OCI-LY3 (cell line): Measurements from ENCODE around the gene NR1D1.

Source experiments
- H2AFZ ChIP-seq: fragments of 200-600, 300-600 bp; shearing (Covaris generic); 2 replicates; pipeline ENCODE4 v1.6.0; 2014; ENCODE audit warnings: antibody characterized with exemption, low read depth, low read length
- H3K27ac ChIP-seq: fragments of 200-600, 300-600 bp; sonication (generic); 2 replicates; pipeline ENCODE4 v1.5.1; 2014; ENCODE audit warnings: mild to moderate bottlenecking, low read length, moderate library complexity, mixed read lengths
- H3K27me3 ChIP-seq: fragments of 200-600, 300-600 bp; sonication (generic); 2 replicates; pipeline ENCODE4 v1.6.1; 2014; ENCODE audit warnings: low read depth, low read length, mixed read lengths
- H3K36me3 ChIP-seq: fragments of 200-600, 300-600 bp; sonication (generic); replicated peaks from 2 replicates; pipeline ENCODE3; 2014; ENCODE audit warnings: low read depth, low read length, mixed read lengths
- H3K4me1 ChIP-seq: fragments of 300-600, 200-600 bp; sonication (generic); 2 replicates; pipeline ENCODE4 v1.6.1; 2014; ENCODE audit warnings: low read length, mixed read lengths
- H3K4me2 ChIP-seq: fragments of 200-600, 300-600 bp; sonication (generic); 2 replicates; pipeline ENCODE4 v1.6.1; 2014; ENCODE audit warnings: low read length, mixed read lengths
- H3K4me3 ChIP-seq: fragments of 300-600, 200-600 bp; sonication (generic); 2 replicates; pipeline ENCODE4 v1.5.1; 2014; ENCODE audit warnings: antibody characterized with exemption, mild to moderate bottlenecking, low read length, moderate library complexity
- H3K79me2 ChIP-seq: fragments of 300-600, 200-600 bp; shearing (Covaris generic); 2 replicates; pipeline ENCODE4 v1.6.1; 2014; ENCODE audit warnings: mild to moderate bottlenecking, low read length, mixed read lengths
- H3K9ac ChIP-seq: fragments of 300-600, 200-600 bp; shearing (Covaris generic); 2 replicates; pipeline ENCODE4 v1.6.0; 2014; ENCODE audit warnings: mild to moderate bottlenecking, low read length, moderate library complexity
- H3K9me3 ChIP-seq: fragments of 200-600, 300-600 bp; shearing (Covaris generic); 2 replicates; pipeline ENCODE4 v1.6.1; 2014; ENCODE audit warnings: low read length, mixed read lengths; ENCODE audit not compliant: insufficient read depth
- H4K20me1 ChIP-seq: fragments of 200-600, 300-600 bp; sonication (generic); 2 replicates; pipeline ENCODE4 v1.6.1; 2016; ENCODE audit warnings: low read length, mixed read lengths; ENCODE audit not compliant: insufficient read depth
- EZH2phosphoT487 ChIP-seq: fragments of 200-600 bp; shearing (Covaris generic); IDR thresholded peaks from 2 replicates; pipeline ENCODE4 v1.6.1; 2018; ENCODE audit warnings: antibody characterized with exemption, mixed run types, low read depth
- TF ChIP-seq, protein P1 (sequence below): fragments of 200-600, 300-600 bp; sonication (generic); IDR thresholded peaks from 2 replicates; pipeline ENCODE4 v1.5.1; 2014; ENCODE audit warnings: antibody characterized with exemption, low read length, low read depth

NR1D1 gene

DNA sequence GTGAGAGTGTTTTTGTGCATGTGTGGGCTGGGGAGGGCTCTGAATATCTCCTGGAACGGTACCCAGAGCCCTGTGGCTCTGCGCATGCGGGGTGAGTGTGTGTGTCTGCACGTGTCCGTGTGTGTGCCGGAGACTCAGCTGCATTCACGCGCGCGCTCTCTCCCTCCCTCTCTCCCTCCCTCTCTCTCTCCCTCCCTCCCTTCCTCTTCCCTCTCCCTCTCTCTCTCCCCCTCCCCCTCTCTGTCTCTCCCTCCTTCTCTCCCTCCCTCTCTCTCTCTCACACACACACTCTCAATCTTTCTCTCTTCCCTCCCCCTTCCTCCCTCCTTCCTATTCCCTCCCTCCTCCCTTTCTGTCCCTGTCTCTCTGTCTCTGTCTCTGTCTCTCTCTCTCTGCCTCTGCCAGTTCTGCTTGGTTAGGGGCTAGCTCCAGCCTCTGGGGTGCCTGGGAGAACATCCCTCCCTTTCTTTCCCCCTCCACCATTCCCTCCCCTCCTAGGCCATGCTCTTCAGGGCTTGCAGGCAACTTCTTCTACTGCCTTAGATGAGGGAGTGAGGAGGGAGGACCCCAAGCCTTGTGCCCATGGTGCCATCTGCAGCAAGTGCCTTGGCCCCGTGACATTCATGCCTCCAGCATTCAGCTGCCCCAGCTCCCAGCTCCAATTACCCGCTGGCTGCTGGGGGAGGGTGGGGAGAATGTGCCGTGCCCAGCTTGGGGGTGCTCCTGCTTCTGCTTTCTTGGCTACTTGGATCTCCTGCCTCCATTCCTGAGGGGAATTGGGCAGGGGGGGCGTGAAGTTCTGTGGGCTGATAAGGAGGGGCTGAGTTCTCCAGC lies 31.3 kb downstream of the NR1D1 start:
- Histone ChIP-seq H3K9ac (peak overlapping the region; percentile 76), H3K36me3 (no peaks in the 10 kb centered on the region), H3K27me3 (peaks cover 5% of the 10 kb centered on the region; the same call in 1 of the 2 replicates), H3K27ac (peak overlapping the region; percentile 50), H3K79me2 (peaks cover 2% of the 10 kb centered on the region; the same call in 1 of the 2 replicates), H3K4me1 (peaks cover 32% of the 10 kb centered on the region), H3K4me3 (peak overlapping the region; percentile 80), H2AFZ (peak overlapping the region; percentile 92), H3K4me2 (peak overlapping the region; percentile 100), H3K9me3 (no peaks in the 10 kb centered on the region), H4K20me1 (no peaks in the 10 kb centered on the region)
- TF ChIP-seq, protein P1, sequence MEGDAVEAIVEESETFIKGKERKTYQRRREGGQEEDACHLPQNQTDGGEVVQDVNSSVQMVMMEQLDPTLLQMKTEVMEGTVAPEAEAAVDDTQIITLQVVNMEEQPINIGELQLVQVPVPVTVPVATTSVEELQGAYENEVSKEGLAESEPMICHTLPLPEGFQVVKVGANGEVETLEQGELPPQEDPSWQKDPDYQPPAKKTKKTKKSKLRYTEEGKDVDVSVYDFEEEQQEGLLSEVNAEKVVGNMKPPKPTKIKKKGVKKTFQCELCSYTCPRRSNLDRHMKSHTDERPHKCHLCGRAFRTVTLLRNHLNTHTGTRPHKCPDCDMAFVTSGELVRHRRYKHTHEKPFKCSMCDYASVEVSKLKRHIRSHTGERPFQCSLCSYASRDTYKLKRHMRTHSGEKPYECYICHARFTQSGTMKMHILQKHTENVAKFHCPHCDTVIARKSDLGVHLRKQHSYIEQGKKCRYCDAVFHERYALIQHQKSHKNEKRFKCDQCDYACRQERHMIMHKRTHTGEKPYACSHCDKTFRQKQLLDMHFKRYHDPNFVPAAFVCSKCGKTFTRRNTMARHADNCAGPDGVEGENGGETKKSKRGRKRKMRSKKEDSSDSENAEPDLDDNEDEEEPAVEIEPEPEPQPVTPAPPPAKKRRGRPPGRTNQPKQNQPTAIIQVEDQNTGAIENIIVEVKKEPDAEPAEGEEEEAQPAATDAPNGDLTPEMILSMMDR = no peak
- TF ChIP-seq EZH2phosphoT487 = no peak

DNA sequence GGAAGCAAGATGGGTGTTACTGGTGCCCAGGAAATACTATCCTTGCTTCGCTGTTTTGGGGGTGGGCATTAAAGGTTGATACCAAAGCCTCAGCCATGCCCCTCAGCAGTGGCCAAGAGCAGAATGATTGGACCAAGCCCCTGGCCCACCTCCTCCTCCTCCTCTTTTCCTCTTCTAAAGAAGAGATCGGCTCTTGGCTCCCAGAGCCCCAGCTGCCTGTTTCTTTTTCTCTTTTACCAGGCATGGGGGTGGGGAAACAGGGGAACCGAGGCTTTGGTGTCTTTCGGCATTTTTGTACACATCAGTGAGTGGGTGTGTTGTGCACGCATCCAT lies 31.8 kb downstream of the NR1D1 start:
- H3K27me3 ChIP-seq = peaks cover 9% of the 10 kb centered on the region; the same call in 1 of the 2 replicates
- peak overlapping the region; percentile 50 for H3K27ac ChIP-seq
- peak overlapping the region; percentile 92 for H2AFZ ChIP-seq
- H3K4me2 ChIP-seq = peak overlapping the region; percentile 100
- peaks cover 2% of the 10 kb centered on the region; the same call in 1 of the 2 replicates for H3K79me2 ChIP-seq
- peak overlapping the region; percentile 76 for H3K9ac ChIP-seq
- peak overlapping the region; percentile 80 for H3K4me3 ChIP-seq
- TF ChIP-seq EZH2phosphoT487 = no peak
- TF ChIP-seq, protein P1 = no peak
- H4K20me1 ChIP-seq = no peaks in the 10 kb centered on the region
- H3K4me1 ChIP-seq = peaks cover 38% of the 10 kb centered on the region
- H3K9me3 ChIP-seq = no peaks in the 10 kb centered on the region
- no peaks in the 10 kb centered on the region for H3K36me3 ChIP-seq

DNA sequence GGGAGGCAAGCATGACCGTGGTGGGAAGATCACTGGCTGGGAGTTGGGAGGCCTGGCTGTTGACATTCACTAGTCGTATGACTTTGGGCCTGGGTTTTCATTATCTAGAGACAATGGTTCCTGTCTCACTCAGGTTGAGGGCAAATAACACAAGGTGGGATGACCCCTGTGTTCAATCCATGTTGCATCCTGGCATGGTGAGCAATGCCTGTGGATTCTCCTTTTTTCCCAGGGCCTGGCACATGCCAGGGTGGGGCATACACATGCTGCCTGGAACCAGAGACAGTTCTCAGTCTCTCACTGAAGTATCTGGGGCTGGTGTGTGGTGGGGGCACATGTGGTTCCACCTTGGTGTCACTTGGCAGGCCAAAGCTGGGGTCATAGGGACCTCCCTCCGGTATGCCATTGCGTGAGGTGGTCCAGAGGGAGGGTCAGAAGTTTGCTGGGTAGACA lies 32.2 kb downstream of the NR1D1 start:
- H3K36me3 ChIP-seq = no peaks in the 10 kb centered on the region
- H2AFZ ChIP-seq = no peak overlapping the region
- no peaks in the 10 kb centered on the region for H4K20me1 ChIP-seq
- no peak overlapping the region for H3K27ac ChIP-seq
- no peaks in the 10 kb centered on the region for H3K9me3 ChIP-seq
- TF ChIP-seq, protein P1 = no peak
- TF ChIP-seq EZH2phosphoT487 = no peak
- peak overlapping the region; percentile 80 for H3K4me3 ChIP-seq
- H3K27me3 ChIP-seq = peaks cover 9% of the 10 kb centered on the region; the same call in 1 of the 2 replicates
- peak overlapping the region; percentile 76; the same call in 1 of the 2 replicates for H3K9ac ChIP-seq
- H3K4me1 ChIP-seq = peaks cover 38% of the 10 kb centered on the region
- H3K79me2 ChIP-seq = peaks cover 2% of the 10 kb centered on the region; the same call in 1 of the 2 replicates
- peak overlapping the region; percentile 100 for H3K4me2 ChIP-seq

DNA sequence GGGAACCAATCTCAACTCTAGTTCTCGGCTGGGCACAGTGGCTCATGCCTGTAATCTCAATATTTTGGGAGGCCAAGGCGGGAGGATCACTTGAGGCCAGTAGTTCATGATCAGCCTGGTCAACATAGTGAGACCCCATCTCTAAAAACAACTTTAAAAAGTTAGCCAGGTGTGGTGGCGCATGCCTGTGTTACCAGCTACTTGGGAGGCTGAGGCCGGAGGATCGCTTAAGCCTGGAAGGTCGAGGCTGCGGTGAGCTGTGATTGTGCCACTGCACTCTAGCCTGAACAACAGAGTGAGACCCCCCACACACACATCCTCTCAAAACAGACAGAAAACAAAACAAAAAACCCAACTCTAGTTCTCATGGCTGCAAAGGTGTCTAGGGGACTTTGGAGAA lies 32.7 kb downstream of the NR1D1 start:
- Histone ChIP-seq H2AFZ (no peak overlapping the region), H3K79me2 (peaks cover 2% of the 10 kb centered on the region; the same call in 1 of the 2 replicates), H3K4me3 (no peak overlapping the region), H3K9me3 (no peaks in the 10 kb centered on the region), H3K9ac (no peak overlapping the region), H3K27ac (no peak overlapping the region), H3K27me3 (peaks cover 9% of the 10 kb centered on the region; the same call in 1 of the 2 replicates), H3K4me2 (no peak overlapping the region), H3K4me1 (peaks cover 38% of the 10 kb centered on the region), H3K36me3 (no peaks in the 10 kb centered on the region), H4K20me1 (no peaks in the 10 kb centered on the region)
- TF ChIP-seq, protein P1 = no peak
- no peak for TF ChIP-seq EZH2phosphoT487
